SU-DHL-6 (cell line): ENCODE results near the gene ZDHHC8.

Experiments
- EZH2phosphoT487 ChIP-seq: fragments of 200-600 bp; sonication (generic), shearing (Covaris generic); conservative IDR thresholded peaks from 2 replicates; pipeline ENCODE4 v1.6.1; 2018; ENCODE audit warnings: mild to moderate bottlenecking, antibody characterized with exemption, low read length, moderate library complexity, mixed read lengths
- TF ChIP-seq, protein P1 (sequence below): fragments of 200-600 bp; sonication (generic); IDR thresholded peaks from one replicate; pipeline ENCODE4 v1.5.1; 2017; ENCODE audit warnings: antibody characterized with exemption, mild to moderate bottlenecking, low read length, moderate library complexity; ENCODE audit not compliant: insufficient read depth, poor library complexity, severe bottlenecking

DNA sequence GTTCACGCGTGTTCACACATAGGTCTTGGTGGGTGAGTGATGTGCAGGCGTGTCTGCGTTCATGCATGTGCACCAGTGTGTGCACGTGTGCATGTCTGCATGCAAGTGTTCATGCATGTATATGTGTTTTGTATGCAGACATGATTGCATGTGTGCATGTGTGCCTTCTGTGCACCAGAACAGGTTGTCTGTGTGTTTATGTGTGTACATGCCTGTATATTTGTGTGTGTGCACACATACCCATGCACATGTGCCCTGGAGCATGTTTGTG is 4.9 kb downstream of the ZDHHC8 start:
- TF ChIP-seq, protein P1, sequence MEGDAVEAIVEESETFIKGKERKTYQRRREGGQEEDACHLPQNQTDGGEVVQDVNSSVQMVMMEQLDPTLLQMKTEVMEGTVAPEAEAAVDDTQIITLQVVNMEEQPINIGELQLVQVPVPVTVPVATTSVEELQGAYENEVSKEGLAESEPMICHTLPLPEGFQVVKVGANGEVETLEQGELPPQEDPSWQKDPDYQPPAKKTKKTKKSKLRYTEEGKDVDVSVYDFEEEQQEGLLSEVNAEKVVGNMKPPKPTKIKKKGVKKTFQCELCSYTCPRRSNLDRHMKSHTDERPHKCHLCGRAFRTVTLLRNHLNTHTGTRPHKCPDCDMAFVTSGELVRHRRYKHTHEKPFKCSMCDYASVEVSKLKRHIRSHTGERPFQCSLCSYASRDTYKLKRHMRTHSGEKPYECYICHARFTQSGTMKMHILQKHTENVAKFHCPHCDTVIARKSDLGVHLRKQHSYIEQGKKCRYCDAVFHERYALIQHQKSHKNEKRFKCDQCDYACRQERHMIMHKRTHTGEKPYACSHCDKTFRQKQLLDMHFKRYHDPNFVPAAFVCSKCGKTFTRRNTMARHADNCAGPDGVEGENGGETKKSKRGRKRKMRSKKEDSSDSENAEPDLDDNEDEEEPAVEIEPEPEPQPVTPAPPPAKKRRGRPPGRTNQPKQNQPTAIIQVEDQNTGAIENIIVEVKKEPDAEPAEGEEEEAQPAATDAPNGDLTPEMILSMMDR = no peak
- no peak for TF ChIP-seq EZH2phosphoT487
